A673 (cell line): ENCODE results near the gene TRIM25.

Experiments
- EZH2 ChIP-seq: fragments of 200-600 bp; sonication (generic); IDR thresholded peaks from 2 replicates; pipeline ENCODE4 v1.6.1; 2017; ENCODE audit warnings: borderline replicate concordance, low read depth, mild to moderate bottlenecking, mixed read lengths, antibody characterized with exemption, low read length; ENCODE audit not compliant: poor library complexity, severe bottlenecking
- TF ChIP-seq, protein P1 (sequence below): fragments of 300-800, 200-600 bp; sonication (generic); conservative IDR thresholded peaks from 2 replicates; pipeline ENCODE4 v1.5.1; 2017; ENCODE audit warnings: low read depth, mild to moderate bottlenecking, antibody characterized with exemption, low read length, moderate library complexity, mixed read lengths

DNA sequence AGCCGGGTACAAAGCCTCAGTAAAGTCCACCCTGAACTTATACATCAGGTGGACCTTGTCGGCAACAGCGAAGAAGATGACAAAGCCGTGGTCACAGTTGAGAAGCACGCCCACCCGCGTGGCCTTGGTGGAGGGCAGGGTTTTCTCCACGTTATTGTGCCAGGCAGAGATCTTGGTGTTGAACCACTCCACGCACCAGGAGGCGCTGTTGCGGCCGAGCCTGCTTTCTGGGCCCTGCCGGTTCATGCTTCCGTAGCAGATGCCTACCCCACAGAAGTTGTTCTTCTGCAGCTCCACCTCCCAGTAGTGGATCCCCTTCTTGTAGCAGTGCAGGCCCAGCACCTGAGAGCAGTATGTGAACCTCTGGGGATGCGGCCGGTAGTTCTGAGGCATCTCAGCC, 22.1 kb downstream of the TRIM25 start:
- TF ChIP-seq EZH2: no peak
- TF ChIP-seq, protein P1, sequence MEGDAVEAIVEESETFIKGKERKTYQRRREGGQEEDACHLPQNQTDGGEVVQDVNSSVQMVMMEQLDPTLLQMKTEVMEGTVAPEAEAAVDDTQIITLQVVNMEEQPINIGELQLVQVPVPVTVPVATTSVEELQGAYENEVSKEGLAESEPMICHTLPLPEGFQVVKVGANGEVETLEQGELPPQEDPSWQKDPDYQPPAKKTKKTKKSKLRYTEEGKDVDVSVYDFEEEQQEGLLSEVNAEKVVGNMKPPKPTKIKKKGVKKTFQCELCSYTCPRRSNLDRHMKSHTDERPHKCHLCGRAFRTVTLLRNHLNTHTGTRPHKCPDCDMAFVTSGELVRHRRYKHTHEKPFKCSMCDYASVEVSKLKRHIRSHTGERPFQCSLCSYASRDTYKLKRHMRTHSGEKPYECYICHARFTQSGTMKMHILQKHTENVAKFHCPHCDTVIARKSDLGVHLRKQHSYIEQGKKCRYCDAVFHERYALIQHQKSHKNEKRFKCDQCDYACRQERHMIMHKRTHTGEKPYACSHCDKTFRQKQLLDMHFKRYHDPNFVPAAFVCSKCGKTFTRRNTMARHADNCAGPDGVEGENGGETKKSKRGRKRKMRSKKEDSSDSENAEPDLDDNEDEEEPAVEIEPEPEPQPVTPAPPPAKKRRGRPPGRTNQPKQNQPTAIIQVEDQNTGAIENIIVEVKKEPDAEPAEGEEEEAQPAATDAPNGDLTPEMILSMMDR: peak; percentile 57
